WTC11 (cell line): ENCODE results near the gene AQP5. TPM values are rescaled to one million over a fixed set of nuclear protein-coding genes. Genes with fewer than 3 reads are reported as not detected.

ENCODE experiments used
- ATAC-seq: fragments of 200-7000 bp; cut with Tn5 transposase; 2 replicates; pipeline ENCODE4 v1.10.0; 2021; ENCODE audit warnings: mild to moderate bottlenecking, moderate library complexity
- CTCF ChIA-PET: fragments of 300-600 bp; sonication (Branson Sonifier 250); formaldehyde crosslinking; loops from one replicate; lab custom pipeline; 2021; ENCODE audit warnings: antibody characterized with exemption; lab: Charles Lee
- POLR2A ChIA-PET: fragments of 350-600 bp; sonication (Branson Sonifier 250); formaldehyde crosslinking; loops from one replicate; lab custom pipeline; 2021; ENCODE audit warnings: antibody characterized with exemption; lab: Charles Lee
- DNase-seq: peaks from one replicate; pipeline ENCODE4 v3.0.0; 2021; ENCODE audit warnings: low spot score
- H3K27ac Mint-ChIP-seq: 2 replicates; pipeline ENCODE4 v1.8.0; 2021; ENCODE audit warnings: mixed read lengths
- H3K27me3 Mint-ChIP-seq: 2 replicates; pipeline ENCODE4 v1.8.0; 2021; ENCODE audit warnings: low read depth, mild to moderate bottlenecking, moderate library complexity, mixed read lengths
- H3K36me3 Mint-ChIP-seq: 2 replicates; pipeline ENCODE4 v1.8.0; 2021; ENCODE audit warnings: mixed read lengths
- H3K4me1 Mint-ChIP-seq: 2 replicates; pipeline ENCODE4 v1.8.0; 2022; ENCODE audit warnings: mixed read lengths
- H3K4me3 Mint-ChIP-seq: 2 replicates; pipeline ENCODE4 v1.8.0; 2021; ENCODE audit warnings: mild to moderate bottlenecking, moderate library complexity, mixed read lengths
- H3K9me3 Mint-ChIP-seq: 2 replicates; pipeline ENCODE4 v1.8.0; 2021; ENCODE audit warnings: mixed read lengths
- ATF3 ChIP-seq: sonication (generic); formaldehyde crosslinking; conservative IDR thresholded peaks from 2 replicates; pipeline ENCODE4 v1.8.1; 2022; ENCODE audit warnings: mild to moderate bottlenecking, missing genetic modification reagents
- E2F1 ChIP-seq: sonication (generic); formaldehyde crosslinking; IDR thresholded peaks from 2 replicates; pipeline ENCODE4 v1.8.0; 2022; ENCODE audit warnings: mild to moderate bottlenecking, missing genetic modification reagents
- ESRRA ChIP-seq: sonication (generic); formaldehyde crosslinking; IDR thresholded peaks from 2 replicates; pipeline ENCODE4 v1.8.1; 2022; ENCODE audit warnings: mild to moderate bottlenecking, missing genetic modification reagents, borderline replicate concordance
- FOXK1 ChIP-seq: sonication (generic); formaldehyde crosslinking; IDR thresholded peaks from 2 replicates; pipeline ENCODE4 v1.8.0; 2022; ENCODE audit warnings: mild to moderate bottlenecking, moderate library complexity, missing genetic modification reagents
- FOXP1 ChIP-seq: sonication (generic); formaldehyde crosslinking; IDR thresholded peaks from 2 replicates; pipeline ENCODE4 v1.8.0; 2022; ENCODE audit warnings: missing genetic modification reagents, mild to moderate bottlenecking, moderate library complexity, borderline replicate concordance
- GRHL2 ChIP-seq: fragments of 250-450 bp; sonication (Bioruptor Pico); IDR thresholded peaks from 2 replicates; pipeline ENCODE4 v1.8.0; 2022; ENCODE audit warnings: mild to moderate bottlenecking, moderate library complexity; ENCODE audit not compliant: insufficient replicate concordance, severe bottlenecking
- GTF2I ChIP-seq: fragments of 250-450 bp; sonication (Bioruptor Pico); conservative IDR thresholded peaks from 2 replicates; pipeline ENCODE4 v1.4.0; 2021; ENCODE audit warnings: mild to moderate bottlenecking
- KAT7 ChIP-seq: sonication (generic); formaldehyde crosslinking; IDR thresholded peaks from 2 replicates; pipeline ENCODE4 v1.8.1; 2023; ENCODE audit warnings: missing genetic modification reagents, mild to moderate bottlenecking, borderline replicate concordance
- NFYB ChIP-seq: sonication (generic); formaldehyde crosslinking; conservative IDR thresholded peaks from 2 replicates; pipeline ENCODE4 v1.8.0; 2022; ENCODE audit warnings: low read depth, missing genetic modification reagents
- OVOL2 ChIP-seq: fragments of 250-450 bp; sonication (Bioruptor Pico); IDR thresholded peaks from 2 replicates; pipeline ENCODE4 v1.9.0; 2021; ENCODE audit warnings: mild to moderate bottlenecking, borderline replicate concordance
- PRDM15 ChIP-seq: sonication (generic); formaldehyde crosslinking; IDR thresholded peaks from 2 replicates; pipeline ENCODE4 v1.8.0; 2022; ENCODE audit warnings: missing genetic modification reagents
- ZNF416 ChIP-seq: fragments of 250-450 bp; sonication (Bioruptor Pico); IDR thresholded peaks from 2 replicates; pipeline ENCODE4 v1.9.0; 2021; ENCODE audit warnings: mild to moderate bottlenecking, inconsistent platforms
- total RNA-seq: library from RNA; stranded (reverse); gene quantifications from 3 replicates; pipeline ENCODE4 v1.2.3, GENCODE V29; 2021
- TF ChIP-seq, protein P1 (sequence below): fragments of 200-600 bp; IDR thresholded peaks from 2 replicates; pipeline ENCODE4 v1.8.0; 2022; ENCODE audit warnings: antibody characterized with exemption
- TF ChIP-seq, protein P2 (sequence below): sonication (generic); formaldehyde crosslinking; IDR thresholded peaks from 2 replicates; pipeline ENCODE4 v1.8.0; 2022; ENCODE audit warnings: mild to moderate bottlenecking, missing genetic modification reagents

AQP5 gene
- total RNA-seq, 1 experiment from 2014 or later, result 2.8 TPM

- H3K27me3 Mint-ChIP-seq, result peaks cover 9% of the 10 kb centered on the region; the same call in 1 of the 2 replicates
- peaks cover 36% of the 10 kb centered on the region for H3K4me1 Mint-ChIP-seq
- H3K36me3 Mint-ChIP-seq, result no peaks in the 10 kb centered on the region
- DNase-seq (no peak), ATAC-seq (no peak)
- no peak overlapping the region for H3K4me3 Mint-ChIP-seq
- ChIA-PET POLR2A (no interaction called here), CTCF (interaction anchor here (1.2 to 2.7 kb wide), 8 partner anchors 8 to 97 kb away, joined by 3 to 24 read pairs (median 7); no protein-coding TSS in a partner anchor)
- TF ChIP-seq GRHL2 (CRISPR knock-in tag) (no peak), FOXK1 (CRISPR knock-in tag) (no peak), ATF3 (CRISPR knock-in tag) (no peak)
- H3K27ac Mint-ChIP-seq, result no peak overlapping the region
- no peaks in the 10 kb centered on the region for H3K9me3 Mint-ChIP-seq
Observed at GRCh38 chr12:49941556-49942511, 19.8 kb upstream of the AQP5 start.

- no peak for ATAC-seq
- Mint-ChIP-seq H3K27ac (no peak overlapping the region), H3K36me3 (no peaks in the 10 kb centered on the region), H3K9me3 (no peaks in the 10 kb centered on the region), H3K4me1 (peaks cover 39% of the 10 kb centered on the region), H3K4me3 (no peak overlapping the region), H3K27me3 (peaks cover 9% of the 10 kb centered on the region; the same call in 1 of the 2 replicates)
- TF ChIP-seq, protein P1, sequence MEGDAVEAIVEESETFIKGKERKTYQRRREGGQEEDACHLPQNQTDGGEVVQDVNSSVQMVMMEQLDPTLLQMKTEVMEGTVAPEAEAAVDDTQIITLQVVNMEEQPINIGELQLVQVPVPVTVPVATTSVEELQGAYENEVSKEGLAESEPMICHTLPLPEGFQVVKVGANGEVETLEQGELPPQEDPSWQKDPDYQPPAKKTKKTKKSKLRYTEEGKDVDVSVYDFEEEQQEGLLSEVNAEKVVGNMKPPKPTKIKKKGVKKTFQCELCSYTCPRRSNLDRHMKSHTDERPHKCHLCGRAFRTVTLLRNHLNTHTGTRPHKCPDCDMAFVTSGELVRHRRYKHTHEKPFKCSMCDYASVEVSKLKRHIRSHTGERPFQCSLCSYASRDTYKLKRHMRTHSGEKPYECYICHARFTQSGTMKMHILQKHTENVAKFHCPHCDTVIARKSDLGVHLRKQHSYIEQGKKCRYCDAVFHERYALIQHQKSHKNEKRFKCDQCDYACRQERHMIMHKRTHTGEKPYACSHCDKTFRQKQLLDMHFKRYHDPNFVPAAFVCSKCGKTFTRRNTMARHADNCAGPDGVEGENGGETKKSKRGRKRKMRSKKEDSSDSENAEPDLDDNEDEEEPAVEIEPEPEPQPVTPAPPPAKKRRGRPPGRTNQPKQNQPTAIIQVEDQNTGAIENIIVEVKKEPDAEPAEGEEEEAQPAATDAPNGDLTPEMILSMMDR, result no peak
- TF ChIP-seq NFYB (CRISPR knock-in tag), result no peak
- no peak for TF ChIP-seq E2F1 (CRISPR knock-in tag)
- TF ChIP-seq KAT7 (CRISPR knock-in tag), result no peak
- no peak for TF ChIP-seq GTF2I (CRISPR knock-in tag)
- no peak for TF ChIP-seq ESRRA (CRISPR knock-in tag)
- no peak for TF ChIP-seq PRDM15 (CRISPR knock-in tag)
- ChIA-PET CTCF (interaction anchor here (1.2 to 2.7 kb wide), 9 partner anchors 9 to 114 kb away, joined by 3 to 24 read pairs (median 6); no protein-coding TSS in a partner anchor), POLR2A (no interaction called here)
- no peak for DNase-seq
Observed at GRCh38 chr12:49942512-49942893, 19.2 kb upstream of the AQP5 start.

DNA sequence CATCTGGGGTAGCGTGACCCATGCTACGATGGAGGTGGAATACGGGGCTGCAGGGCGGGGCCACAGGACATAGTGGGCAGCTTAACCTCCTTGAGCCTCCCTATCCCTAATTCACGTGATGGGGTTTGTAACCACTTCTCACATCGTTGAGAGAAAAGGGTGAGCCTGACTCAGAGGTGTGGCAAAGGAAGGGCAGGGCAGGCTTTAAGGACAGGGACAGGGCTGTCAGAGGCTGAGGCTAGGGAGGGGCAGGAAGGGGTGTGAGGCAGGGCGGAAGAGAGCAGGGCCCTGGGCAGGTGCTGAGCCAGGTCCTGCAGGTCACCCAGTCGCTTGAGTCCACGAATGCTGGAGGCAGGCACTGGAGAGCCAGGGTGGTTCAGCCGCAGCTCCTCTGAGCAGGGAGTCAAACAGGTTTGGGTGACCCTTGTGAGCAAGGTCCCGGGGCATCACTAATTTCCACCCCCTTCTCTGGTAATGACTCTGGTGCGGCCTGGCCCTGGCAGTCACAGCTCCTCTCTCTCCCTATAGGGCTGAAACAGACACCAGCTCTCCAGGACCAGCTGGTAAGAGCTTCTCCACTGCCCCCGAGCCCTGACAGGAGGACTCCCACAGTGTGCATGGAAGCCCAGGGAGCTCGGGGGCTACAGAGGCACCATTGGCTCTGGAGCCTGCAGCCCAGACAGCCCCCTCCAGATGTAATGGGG is 18.6 kb upstream of the AQP5 start:
- CTCF ChIA-PET, result interaction anchor here (1.2 to 2.7 kb wide), 9 partner anchors 9 to 113 kb away, joined by 3 to 24 read pairs (median 6); no protein-coding TSS in a partner anchor

More for the DNA sequence above, 18.6 kb upstream of the AQP5 start:
- TF ChIP-seq OVOL2 (CRISPR knock-in tag), result no peak
- TF ChIP-seq, protein P2, sequence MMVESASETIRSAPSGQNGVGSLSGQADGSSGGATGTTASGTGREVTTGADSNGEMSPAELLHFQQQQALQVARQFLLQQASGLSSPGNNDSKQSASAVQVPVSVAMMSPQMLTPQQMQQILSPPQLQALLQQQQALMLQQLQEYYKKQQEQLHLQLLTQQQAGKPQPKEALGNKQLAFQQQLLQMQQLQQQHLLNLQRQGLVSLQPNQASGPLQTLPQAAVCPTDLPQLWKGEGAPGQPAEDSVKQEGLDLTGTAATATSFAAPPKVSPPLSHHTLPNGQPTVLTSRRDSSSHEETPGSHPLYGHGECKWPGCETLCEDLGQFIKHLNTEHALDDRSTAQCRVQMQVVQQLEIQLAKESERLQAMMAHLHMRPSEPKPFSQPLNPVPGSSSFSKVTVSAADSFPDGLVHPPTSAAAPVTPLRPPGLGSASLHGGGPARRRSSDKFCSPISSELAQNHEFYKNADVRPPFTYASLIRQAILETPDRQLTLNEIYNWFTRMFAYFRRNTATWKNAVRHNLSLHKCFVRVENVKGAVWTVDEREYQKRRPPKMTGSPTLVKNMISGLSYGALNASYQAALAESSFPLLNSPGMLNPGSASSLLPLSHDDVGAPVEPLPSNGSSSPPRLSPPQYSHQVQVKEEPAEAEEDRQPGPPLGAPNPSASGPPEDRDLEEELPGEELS (CRISPR knock-in tag), result no peak
- TF ChIP-seq ZNF416 (CRISPR knock-in tag), result no peak
- TF ChIP-seq FOXP1, result 0 out of 2 replicates have a peak, but pooled peaks have one; percentile 16
- Mint-ChIP-seq H3K4me1 (peaks cover 43% of the 10 kb centered on the region), H3K4me3 (no peak overlapping the region), H3K27me3 (peaks cover 9% of the 10 kb centered on the region; the same call in 1 of the 2 replicates), H3K9me3 (no peaks in the 10 kb centered on the region), H3K36me3 (no peaks in the 10 kb centered on the region), H3K27ac (no peak overlapping the region)
- POLR2A ChIA-PET, result interaction anchor here (0.7 kb wide), 1 partner anchor 87 kb away, joined by 3 read pairs; no protein-coding TSS in a partner anchor
- no peak for ATAC-seq
- no peak for DNase-seq
